Body of pancreas (tissue), 4 donors: ENCODE results near the gene ELP2. TPM values are rescaled to one million over a fixed set of nuclear protein-coding genes. Genes with fewer than 3 reads are reported as not detected.
"Not testable (repeated sequence)": the region's sequence is repeated elsewhere in the genome, so short reads cannot be mapped to it uniquely, and the experiment has no call there.

ENCODE experiments used
- ATAC-seq: fragments of 150-250 bp; one replicate; pipeline ENCODE4 v1.9.1; 2016
- DNase-seq, 4 donors: peaks; one replicate each; pipeline ENCODE4 v3.0.0-alpha.2; 2019
- H3K27ac ChIP-seq, 4 donors: fragments of 200-600 bp; sonication (generic); 1 replicate in 3 of 4; 2 replicates in 1 of 4; pipeline versions ENCODE4 v1.5.1 to v1.6.1; 2016 to 2019; ENCODE audit warnings: mild to moderate bottlenecking in 1 of 4, mixed read lengths in 1 of 4, moderate library complexity in 1 of 4
- H3K27me3 ChIP-seq, 2 donors: fragments of 200-600 bp; sonication (generic); one replicate each; pipeline ENCODE4 v1.6.0; 2016; ENCODE audit warnings: mild to moderate bottlenecking in 1 of 2
- H3K36me3 ChIP-seq, 2 donors: fragments of 200-600 bp; sonication (generic); replicated peaks in 1 of 2; 2 replicates each; pipeline ENCODE4 v1.5.1; 2016; ENCODE audit warnings: low read depth in 2 of 2; ENCODE audit not compliant: insufficient read depth in 1 of 2
- H3K4me1 ChIP-seq: fragments of 200-600 bp; sonication (generic); one replicate; pipeline ENCODE4 v1.6.0; 2016
- H3K4me3 ChIP-seq, 2 donors: fragments of 200-600 bp; sonication (generic); 1 replicate in 1 of 2; 2 replicates in 1 of 2; pipeline ENCODE4 v1.5.1; 2016 to 2019
- H3K9me3 ChIP-seq, 3 donors: fragments of 200-600 bp; sonication (generic); 1 replicate in 2 of 3; 2 replicates in 1 of 3; pipeline ENCODE4 v1.5.1; 2016
- CTCF ChIP-seq, 7 experiments: fragments of 450-650 bp in 4 of 7; fragments of 200-600 bp in 3 of 7; sonication (generic) in 3 of 7; IDR thresholded peaks; one replicate each; pipeline ENCODE4 v1.5.1; 2016 to 2019; ENCODE audit warnings: antibody characterized with exemption in 7 of 7
- POLR2A ChIP-seq, 3 donors: fragments of 450-650 bp; IDR thresholded peaks; one replicate each; pipeline ENCODE4 v1.6.1; 2016; ENCODE audit warnings: antibody characterized with exemption in 3 of 3, mild to moderate bottlenecking in 2 of 3
- WGBS, 2 donors: methylation state at CpG; one replicate each; pipeline ENCODE4 v1.1.5; 2017; 5-methylcytosine and 5-hydroxymethylcytosine counted together
- intact Hi-C: fragments of 100-400 bp; cut with DNase I; formaldehyde crosslinking; loops from one replicate; pipeline ENCODE4 v1.15.1; 2023
- total RNA-seq, 2 donors: library from RNA; depleted of rRNA; stranded (reverse); fragments of >200 nt; gene quantifications; one replicate each; pipeline ENCODE4 v1.1.0, GENCODE V29; 2016

The ELP2 gene
- total RNA-seq, 2 donors from 2014 or later: 44.2 to 56.8 TPM

- 60 to 62% methylated on average over 2 of the region's 2 CpGs for WGBS, 2 donors
Observed at GRCh38 chr18:36088256-36088655, 41.4 kb upstream of the ELP2 start.

GRCh38 chr18:36089001-36089400, 40.7 kb upstream of the ELP2 start:
- H3K36me3 ChIP-seq: no peaks in the 10 kb centered on the region
- no peak for ATAC-seq
- no peak for DNase-seq
- TF ChIP-seq CTCF (IDR thresholded peaks at IDR 0.05) (no peak), POLR2A (IDR thresholded peaks at IDR 0.05) (no peak)
- H3K4me1 ChIP-seq: no peaks in the 10 kb centered on the region
- H3K9me3 ChIP-seq: no peaks in the 10 kb centered on the region
- 80 to 88% methylated on average over 6 of the region's 6 CpGs for WGBS, 2 donors
- no peaks in the 10 kb centered on the region for H3K27me3 ChIP-seq
- H3K27ac ChIP-seq: no peak overlapping the region
- no peak overlapping the region for H3K4me3 ChIP-seq
- intact Hi-C loops: no loop called here

More at GRCh38 chr18:36088256-36088655, 41.4 kb upstream of the ELP2 start:
- Histone ChIP-seq H3K4me1 (no peaks in the 10 kb centered on the region), H3K36me3 (no peaks in the 10 kb centered on the region), H3K27ac (no peak overlapping the region), H3K4me3 (no peak overlapping the region), H3K27me3 (no peaks in the 10 kb centered on the region), H3K9me3 (no peaks in the 10 kb centered on the region)
- ATAC-seq: no peak
- intact Hi-C loops: no loop called here
- DNase-seq: no peak
- TF ChIP-seq POLR2A (IDR thresholded peaks at IDR 0.05) (no peak), CTCF (IDR thresholded peaks at IDR 0.05) (no peak)

GRCh38 chr18:36092116-36092515, 37.6 kb upstream of the ELP2 start:
- H3K27ac ChIP-seq, DNase-seq, H3K4me3 ChIP-seq, H3K36me3 ChIP-seq, ATAC-seq, H3K4me1 ChIP-seq, H3K9me3 ChIP-seq, H3K27me3 ChIP-seq: not testable (repeated sequence)
- intact Hi-C loops: loop anchor here (5.0 to 10.0 kb wide), 2 partner anchors 190 to 483 kb away; no protein-coding TSS in a partner anchor
- 61 to 75% methylated on average over 5 of the region's 5 CpGs for WGBS, 2 donors

- no peaks in the 10 kb centered on the region for H3K4me1 ChIP-seq
- H3K4me3 ChIP-seq: no peak overlapping the region
- DNase-seq (no peak), ATAC-seq (no peak)
- no peaks in the 10 kb centered on the region for H3K27me3 ChIP-seq
- no peak overlapping the region for H3K27ac ChIP-seq
- intact Hi-C loops: loop anchor here (5.0 to 10.0 kb wide), 2 partner anchors 188 to 480 kb away; no protein-coding TSS in a partner anchor
- TF ChIP-seq CTCF (IDR thresholded peaks at IDR 0.05): no peak
- no peak for TF ChIP-seq POLR2A (IDR thresholded peaks at IDR 0.05)
- H3K36me3 ChIP-seq: no peaks in the 10 kb centered on the region
- no peaks in the 10 kb centered on the region for H3K9me3 ChIP-seq
- WGBS, 2 donors: 38% methylated on average over 3 of the region's 3 CpGs
Observed at GRCh38 chr18:36094431-36094830, 35.3 kb upstream of the ELP2 start.

GRCh38 chr18:36095936-36096519, 33.7 kb upstream of the ELP2 start:
- no peak for ATAC-seq
- Histone ChIP-seq H3K9me3 (no peaks in the 10 kb centered on the region), H3K4me1 (no peaks in the 10 kb centered on the region), H3K27me3 (no peaks in the 10 kb centered on the region), H3K36me3 (no peaks in the 10 kb centered on the region), H3K27ac (no peak overlapping the region), H3K4me3 (no peak overlapping the region)
- WGBS, 2 donors: 16 to 30% methylated on average over 1 of the region's 1 CpG
- DNase-seq: no peak
- intact Hi-C loops: loop anchor here (10.0 kb wide), 1 partner anchor 479 kb away; no protein-coding TSS in a partner anchor
- no peak for TF ChIP-seq POLR2A (IDR thresholded peaks at IDR 0.05)
- peak; percentile 16 to 73 (median 57) for TF ChIP-seq CTCF (IDR thresholded peaks at IDR 0.05)
